ENCODE measurements around the gene TMEM117. TPM values are rescaled to one million over a fixed set of nuclear protein-coding genes. Genes with fewer than 3 reads are reported as not detected.

The TMEM117 gene
- total RNA-seq, 2 donors from 2014 or later = 7.3 to 30.8 TPM

DNA sequence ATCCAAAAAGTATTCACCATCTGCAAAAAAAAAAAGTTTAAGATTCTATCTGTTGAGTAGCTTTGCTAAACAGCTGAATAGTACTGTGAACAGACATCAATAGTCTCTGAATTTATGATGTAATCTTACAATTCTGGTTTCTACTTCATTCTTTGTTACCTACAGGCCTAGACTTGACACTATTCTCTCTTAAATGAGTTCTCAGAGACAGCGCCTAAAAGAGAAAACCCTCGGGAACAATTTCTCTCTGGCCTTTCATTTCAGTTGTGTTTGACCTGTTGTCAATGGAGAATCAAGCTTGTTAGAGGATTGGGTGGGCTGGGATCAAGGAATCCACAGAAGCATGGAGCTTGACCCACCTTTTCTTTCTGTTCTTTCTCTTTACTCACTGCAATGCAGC is 23.8 kb upstream of the TMEM117 start:
- Histone ChIP-seq H3K36me3 (no peaks in the 10 kb centered on the region), H3K4me3 (no peak overlapping the region), H3K27ac (no peak overlapping the region), H3K9me3 (no peaks in the 10 kb centered on the region), H3K27me3 (replicated peaks; ENCODE audit: insufficient read depth) (no peaks in the 10 kb centered on the region), H3K4me1 (ENCODE audit: control insufficient read depth in 1 of 2, low read depth in 2 of 2) (peaks cover 0 to under 1% of the 10 kb centered on the region in 2 donors)
- TF ChIP-seq, protein P1, sequence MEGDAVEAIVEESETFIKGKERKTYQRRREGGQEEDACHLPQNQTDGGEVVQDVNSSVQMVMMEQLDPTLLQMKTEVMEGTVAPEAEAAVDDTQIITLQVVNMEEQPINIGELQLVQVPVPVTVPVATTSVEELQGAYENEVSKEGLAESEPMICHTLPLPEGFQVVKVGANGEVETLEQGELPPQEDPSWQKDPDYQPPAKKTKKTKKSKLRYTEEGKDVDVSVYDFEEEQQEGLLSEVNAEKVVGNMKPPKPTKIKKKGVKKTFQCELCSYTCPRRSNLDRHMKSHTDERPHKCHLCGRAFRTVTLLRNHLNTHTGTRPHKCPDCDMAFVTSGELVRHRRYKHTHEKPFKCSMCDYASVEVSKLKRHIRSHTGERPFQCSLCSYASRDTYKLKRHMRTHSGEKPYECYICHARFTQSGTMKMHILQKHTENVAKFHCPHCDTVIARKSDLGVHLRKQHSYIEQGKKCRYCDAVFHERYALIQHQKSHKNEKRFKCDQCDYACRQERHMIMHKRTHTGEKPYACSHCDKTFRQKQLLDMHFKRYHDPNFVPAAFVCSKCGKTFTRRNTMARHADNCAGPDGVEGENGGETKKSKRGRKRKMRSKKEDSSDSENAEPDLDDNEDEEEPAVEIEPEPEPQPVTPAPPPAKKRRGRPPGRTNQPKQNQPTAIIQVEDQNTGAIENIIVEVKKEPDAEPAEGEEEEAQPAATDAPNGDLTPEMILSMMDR (IDR thresholded peaks at IDR 0.05) = no peak
- DNase-seq (ENCODE audit: low spot score) (no peak), ATAC-seq (ENCODE audit: insufficient number of reproducible peaks, low FRiP score, low read depth) (no peak)

GRCh38 chr12:43812926-43813325 is 23.0 kb upstream of the TMEM117 start:
- Histone ChIP-seq H3K9me3 (no peaks in the 10 kb centered on the region), H3K4me1 (ENCODE audit: control insufficient read depth in 1 of 2, low read depth in 2 of 2) (no peaks in the 10 kb centered on the region), H3K4me3 (no peak overlapping the region), H3K36me3 (no peaks in the 10 kb centered on the region), H3K27ac (no peak overlapping the region), H3K27me3 (replicated peaks; ENCODE audit: insufficient read depth) (no peaks in the 10 kb centered on the region)
- ATAC-seq (ENCODE audit: insufficient number of reproducible peaks, low FRiP score, low read depth) (no peak), DNase-seq (ENCODE audit: low spot score) (no peak)
- TF ChIP-seq, protein P1 (IDR thresholded peaks at IDR 0.05) = no peak

- TF ChIP-seq, protein P1 (IDR thresholded peaks at IDR 0.05) = no peak
- Histone ChIP-seq H3K4me3 (no peak overlapping the region), H3K27me3 (replicated peaks; ENCODE audit: insufficient read depth) (no peaks in the 10 kb centered on the region), H3K27ac (no peak overlapping the region), H3K9me3 (no peaks in the 10 kb centered on the region), H3K4me1 (ENCODE audit: control insufficient read depth in 1 of 2, low read depth in 2 of 2) (no peaks in the 10 kb centered on the region), H3K36me3 (no peaks in the 10 kb centered on the region)
- ATAC-seq (ENCODE audit: insufficient number of reproducible peaks, low FRiP score, low read depth) (no peak), DNase-seq (ENCODE audit: low spot score) (no peak)
Measured at GRCh38 chr12:43815416-43815815, 20.5 kb upstream of the TMEM117 start.

DNA sequence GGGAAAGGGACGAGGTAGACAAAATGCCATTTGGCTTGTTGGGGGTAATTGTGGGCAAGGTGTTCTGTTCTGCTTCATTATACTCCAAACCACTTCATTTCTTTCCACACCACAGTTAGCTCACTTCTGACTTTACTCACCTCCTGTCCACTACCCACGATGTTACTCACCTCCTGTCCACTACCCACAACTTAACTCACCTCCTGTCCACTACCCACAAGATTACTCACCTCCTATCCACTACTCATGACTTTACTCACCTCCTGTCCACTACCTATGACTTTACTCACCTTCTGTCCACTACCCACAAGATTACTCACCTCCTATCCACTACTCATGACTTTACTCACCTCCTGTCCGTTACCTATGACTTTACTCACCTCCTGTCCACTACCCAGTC is 19.7 kb upstream of the TMEM117 start:
- Histone ChIP-seq H3K9me3 (no peaks in the 10 kb centered on the region), H3K27ac (no peak overlapping the region), H3K4me1 (ENCODE audit: control insufficient read depth in 1 of 2, low read depth in 2 of 2) (no peaks in the 10 kb centered on the region), H3K36me3 (no peaks in the 10 kb centered on the region), H3K4me3 (no peak overlapping the region), H3K27me3 (replicated peaks; ENCODE audit: insufficient read depth) (no peaks in the 10 kb centered on the region)
- no peak for ATAC-seq (ENCODE audit: insufficient number of reproducible peaks, low FRiP score, low read depth)
- TF ChIP-seq, protein P1 (IDR thresholded peaks at IDR 0.05) = no peak
- no peak for DNase-seq (ENCODE audit: low spot score)

DNA sequence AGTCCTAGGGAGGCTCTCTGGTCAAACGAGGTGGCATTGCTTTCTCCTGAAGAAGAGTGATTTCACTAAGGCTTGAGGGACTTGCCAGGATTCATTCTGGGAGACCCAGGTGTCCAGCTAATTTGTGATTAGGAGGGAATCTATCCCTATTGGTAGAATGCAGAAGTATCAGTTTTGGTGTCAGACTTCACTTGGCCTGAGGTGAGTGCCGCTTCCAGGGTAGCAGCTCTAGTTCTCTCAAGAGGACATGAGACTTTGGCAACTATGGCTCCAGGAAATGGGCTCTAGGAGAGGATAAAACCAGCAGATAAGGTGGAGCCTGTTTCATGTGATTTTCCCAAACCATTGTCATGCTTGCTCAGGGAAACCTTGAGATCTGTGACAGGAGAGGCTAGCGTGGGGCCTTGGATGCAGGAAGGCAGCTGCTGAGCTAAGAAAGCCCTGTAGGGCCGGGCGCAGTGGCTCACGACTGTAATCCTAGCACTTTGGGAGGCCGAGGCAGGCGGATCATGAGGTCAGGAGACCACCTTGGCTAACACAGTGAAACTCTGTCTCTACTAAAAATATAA is 11.6 kb upstream of the TMEM117 start:
- ATAC-seq (ENCODE audit: insufficient number of reproducible peaks, low FRiP score, low read depth) = no peak
- TF ChIP-seq, protein P1 (IDR thresholded peaks at IDR 0.05) = no peak
- no peak for DNase-seq (ENCODE audit: low spot score)
- Histone ChIP-seq H3K9me3 (no peaks in the 10 kb centered on the region), H3K36me3 (no peaks in the 10 kb centered on the region), H3K4me3 (no peak overlapping the region), H3K27me3 (replicated peaks; ENCODE audit: insufficient read depth) (no peaks in the 10 kb centered on the region), H3K4me1 (ENCODE audit: control insufficient read depth in 1 of 2, low read depth in 2 of 2) (no peaks in the 10 kb centered on the region), H3K27ac (no peak overlapping the region)
